ENCODE results near the gene SIDT1. TPM values are rescaled to one million over a fixed set of nuclear protein-coding genes. Genes with fewer than 3 reads are reported as not detected.

The SIDT1 gene
- total RNA-seq, 1 experiment from 2014 or later, result 0.22 TPM

GRCh38 chr3:113654851-113655250 is 122.5 kb downstream of the SIDT1 start:
- ChIA-PET POLR2A (no interaction called here), CTCF (no interaction called here)
- Mint-ChIP-seq H3K9me3 (peaks cover 3% of the 10 kb centered on the region), H3K4me1 (no peaks in the 10 kb centered on the region), H3K36me3 (peaks cover 18% of the 10 kb centered on the region), H3K27ac (no peak overlapping the region), H3K4me3 (no peak overlapping the region), H3K27me3 (ENCODE audit: low read depth) (no peaks in the 10 kb centered on the region)
- no peak for ATAC-seq
- no peak for DNase-seq (ENCODE audit: low spot score)
- no peak for TF ChIP-seq FOXP1 (CRISPR knock-in tag; IDR thresholded peaks at IDR 0.05; ENCODE audit: borderline replicate concordance)
- TF ChIP-seq TEAD4 (CRISPR knock-in tag; IDR thresholded peaks at IDR 0.05), result no peak
- no peak for TF ChIP-seq JAZF1 (CRISPR knock-in tag; IDR thresholded peaks at IDR 0.05)
- TF ChIP-seq EMX1 (CRISPR knock-in tag; IDR thresholded peaks at IDR 0.05), result no peak
- no peak for TF ChIP-seq CBFB (CRISPR knock-in tag; IDR thresholded peaks at IDR 0.05; ENCODE audit: low read depth)
- TF ChIP-seq ERG (CRISPR knock-in tag; IDR thresholded peaks at IDR 0.05), result no peak
- TF ChIP-seq HMGA2 (CRISPR knock-in tag; IDR thresholded peaks at IDR 0.05), result no peak
- TF ChIP-seq TP53 (CRISPR knock-in tag; IDR thresholded peaks at IDR 0.05), result no peak
- TF ChIP-seq ZNF232 (CRISPR knock-in tag; IDR thresholded peaks at IDR 0.05), result no peak
- TF ChIP-seq, protein P1, sequence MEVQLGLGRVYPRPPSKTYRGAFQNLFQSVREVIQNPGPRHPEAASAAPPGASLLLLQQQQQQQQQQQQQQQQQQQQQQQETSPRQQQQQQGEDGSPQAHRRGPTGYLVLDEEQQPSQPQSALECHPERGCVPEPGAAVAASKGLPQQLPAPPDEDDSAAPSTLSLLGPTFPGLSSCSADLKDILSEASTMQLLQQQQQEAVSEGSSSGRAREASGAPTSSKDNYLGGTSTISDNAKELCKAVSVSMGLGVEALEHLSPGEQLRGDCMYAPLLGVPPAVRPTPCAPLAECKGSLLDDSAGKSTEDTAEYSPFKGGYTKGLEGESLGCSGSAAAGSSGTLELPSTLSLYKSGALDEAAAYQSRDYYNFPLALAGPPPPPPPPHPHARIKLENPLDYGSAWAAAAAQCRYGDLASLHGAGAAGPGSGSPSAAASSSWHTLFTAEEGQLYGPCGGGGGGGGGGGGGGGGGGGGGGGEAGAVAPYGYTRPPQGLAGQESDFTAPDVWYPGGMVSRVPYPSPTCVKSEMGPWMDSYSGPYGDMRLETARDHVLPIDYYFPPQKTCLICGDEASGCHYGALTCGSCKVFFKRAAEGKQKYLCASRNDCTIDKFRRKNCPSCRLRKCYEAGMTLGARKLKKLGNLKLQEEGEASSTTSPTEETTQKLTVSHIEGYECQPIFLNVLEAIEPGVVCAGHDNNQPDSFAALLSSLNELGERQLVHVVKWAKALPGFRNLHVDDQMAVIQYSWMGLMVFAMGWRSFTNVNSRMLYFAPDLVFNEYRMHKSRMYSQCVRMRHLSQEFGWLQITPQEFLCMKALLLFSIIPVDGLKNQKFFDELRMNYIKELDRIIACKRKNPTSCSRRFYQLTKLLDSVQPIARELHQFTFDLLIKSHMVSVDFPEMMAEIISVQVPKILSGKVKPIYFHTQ (CRISPR knock-in tag; IDR thresholded peaks at IDR 0.05), result no peak
- TF ChIP-seq, protein P2, sequence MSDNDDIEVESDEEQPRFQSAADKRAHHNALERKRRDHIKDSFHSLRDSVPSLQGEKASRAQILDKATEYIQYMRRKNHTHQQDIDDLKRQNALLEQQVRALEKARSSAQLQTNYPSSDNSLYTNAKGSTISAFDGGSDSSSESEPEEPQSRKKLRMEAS (CRISPR knock-in tag; IDR thresholded peaks at IDR 0.05), result no peak

DNA sequence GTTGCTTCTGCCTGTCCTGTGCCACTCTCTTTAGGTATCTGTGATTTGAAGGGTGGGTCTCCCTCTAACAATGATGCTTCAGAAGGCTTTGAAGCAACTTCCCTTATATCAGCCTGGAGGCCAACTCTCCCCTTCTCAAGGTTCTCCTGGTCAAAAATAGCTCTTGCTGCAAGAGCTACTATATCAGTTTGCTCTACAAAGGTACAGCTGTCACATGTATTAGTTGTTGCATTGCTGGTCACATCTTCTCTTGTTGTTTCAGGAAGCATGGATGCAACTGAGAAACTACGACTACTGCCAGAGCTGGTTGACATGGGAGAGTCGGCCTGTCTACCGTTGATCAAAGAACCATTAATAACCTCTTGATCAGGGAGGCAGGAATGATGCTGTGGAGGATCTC is 125.8 kb downstream of the SIDT1 start:
- ATAC-seq (no peak), DNase-seq (ENCODE audit: low spot score) (no peak)
- H3K4me3 Mint-ChIP-seq, result no peak overlapping the region
- ChIA-PET CTCF (no interaction called here), POLR2A (no interaction called here)
- no peak overlapping the region for H3K27ac Mint-ChIP-seq
- H3K9me3 Mint-ChIP-seq, result peaks cover 3% of the 10 kb centered on the region
- no peaks in the 10 kb centered on the region for H3K27me3 Mint-ChIP-seq (ENCODE audit: low read depth)
- no peak for TF ChIP-seq HMGXB4 (CRISPR knock-in tag; IDR thresholded peaks at IDR 0.05)
- no peak for TF ChIP-seq NFYB (CRISPR knock-in tag; conservative IDR thresholded peaks at IDR 0.05; ENCODE audit: low read depth)
- no peak for TF ChIP-seq SMAD4 (CRISPR knock-in tag; IDR thresholded peaks at IDR 0.05)
- no peak for TF ChIP-seq GABPB1 (CRISPR knock-in tag; IDR thresholded peaks at IDR 0.05)
- no peak for TF ChIP-seq JUN (CRISPR knock-in tag; IDR thresholded peaks at IDR 0.05)
- TF ChIP-seq CBFB (CRISPR knock-in tag; IDR thresholded peaks at IDR 0.05; ENCODE audit: low read depth), result no peak
- no peak for TF ChIP-seq ATF1 (CRISPR knock-in tag; IDR thresholded peaks at IDR 0.05)
- TF ChIP-seq, protein P2 (CRISPR knock-in tag; IDR thresholded peaks at IDR 0.05), result no peak
- TF ChIP-seq MXD4 (CRISPR knock-in tag; IDR thresholded peaks at IDR 0.05; ENCODE audit: borderline replicate concordance), result no peak
- no peak for TF ChIP-seq ATF6 (CRISPR knock-in tag; IDR thresholded peaks at IDR 0.05)
- TF ChIP-seq, protein P3, sequence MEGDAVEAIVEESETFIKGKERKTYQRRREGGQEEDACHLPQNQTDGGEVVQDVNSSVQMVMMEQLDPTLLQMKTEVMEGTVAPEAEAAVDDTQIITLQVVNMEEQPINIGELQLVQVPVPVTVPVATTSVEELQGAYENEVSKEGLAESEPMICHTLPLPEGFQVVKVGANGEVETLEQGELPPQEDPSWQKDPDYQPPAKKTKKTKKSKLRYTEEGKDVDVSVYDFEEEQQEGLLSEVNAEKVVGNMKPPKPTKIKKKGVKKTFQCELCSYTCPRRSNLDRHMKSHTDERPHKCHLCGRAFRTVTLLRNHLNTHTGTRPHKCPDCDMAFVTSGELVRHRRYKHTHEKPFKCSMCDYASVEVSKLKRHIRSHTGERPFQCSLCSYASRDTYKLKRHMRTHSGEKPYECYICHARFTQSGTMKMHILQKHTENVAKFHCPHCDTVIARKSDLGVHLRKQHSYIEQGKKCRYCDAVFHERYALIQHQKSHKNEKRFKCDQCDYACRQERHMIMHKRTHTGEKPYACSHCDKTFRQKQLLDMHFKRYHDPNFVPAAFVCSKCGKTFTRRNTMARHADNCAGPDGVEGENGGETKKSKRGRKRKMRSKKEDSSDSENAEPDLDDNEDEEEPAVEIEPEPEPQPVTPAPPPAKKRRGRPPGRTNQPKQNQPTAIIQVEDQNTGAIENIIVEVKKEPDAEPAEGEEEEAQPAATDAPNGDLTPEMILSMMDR (IDR thresholded peaks at IDR 0.05), result no peak
- no peak for TF ChIP-seq ZNF671 (CRISPR knock-in tag; IDR thresholded peaks at IDR 0.05)
- peaks cover 27% of the 10 kb centered on the region for H3K36me3 Mint-ChIP-seq
- H3K4me1 Mint-ChIP-seq, result no peaks in the 10 kb centered on the region
